GM23248 (cell line): ENCODE data around the gene SMIM29.

Experiments used
- EZH2 ChIP-seq: fragments of 200-600 bp; sonication (generic); IDR thresholded peaks from 2 replicates; pipeline ENCODE4 v1.6.1; 2018; ENCODE audit warnings: antibody characterized with exemption, mild to moderate bottlenecking; ENCODE audit not compliant: insufficient read depth, poor library complexity, severe bottlenecking
- EZH2phosphoT487 ChIP-seq: fragments of 200-600 bp; sonication (generic); IDR thresholded peaks from 2 replicates; pipeline ENCODE4 v1.6.1; 2018; ENCODE audit warnings: antibody characterized with exemption, moderate library complexity, mild to moderate bottlenecking, low read depth; ENCODE audit not compliant: insufficient read depth

- TF ChIP-seq EZH2phosphoT487 = no peak
- no peak for TF ChIP-seq EZH2
Observed at GRCh38 chr6:34213772-34214171, 35.0 kb downstream of the SMIM29 start.
